ENCODE data around the gene ZNF529.

Gene ZNF529

GRCh38 chr19:36514012-36514612 lies 59.0 kb downstream of the ZNF529 start:
- DNase-seq (ENCODE audit: low read depth in 4 of 4, low spot score in 1 of 4) = no peak

GRCh38 chr19:36508325-36508724 lies 64.8 kb downstream of the ZNF529 start:
- DNase-seq (ENCODE audit: low read depth in 4 of 4, low spot score in 1 of 4) = no peak

- DNase-seq (ENCODE audit: low read depth in 4 of 4, low spot score in 1 of 4) = no peak
These were observed 71.1 kb downstream of the ZNF529 start for GRCh38 chr19:36501973-36502372.

- DNase-seq (ENCODE audit: low read depth in 4 of 4, low spot score in 1 of 4) = no peak
These were observed 76.1 kb downstream of the ZNF529 start for GRCh38 chr19:36497001-36497400.

Measured in stimulated activated CD4-positive, alpha-beta T cell treated with anti-CD3 and anti-CD28 coated beads, Interleukin-1b, Interleukin-23, amount 100 ng/mL, for 24 hours (primary cell).